ENCODE data around the gene HOXA10. TPM values are rescaled to one million over a fixed set of nuclear protein-coding genes. Genes with fewer than 3 reads are reported as not detected.

Gene HOXA10
- 14.2 TPM for total RNA-seq (ENCODE audit: insufficient read depth, low replicate concordance)

GRCh38 chr7:27173956-27174873 lies at the start of gene HOXA10:
TSS of gene HOXA10 (minus strand) at chr7:27174320. CDS start at chr7:27174306, 14 bp downstream.
- no peak for DNase-seq (ENCODE audit: low spot score)

- no peak for DNase-seq (ENCODE audit: low spot score)
Measured at GRCh38 chr7:27221201-27221797, 47.2 kb upstream of the HOXA10 start.

DNA sequence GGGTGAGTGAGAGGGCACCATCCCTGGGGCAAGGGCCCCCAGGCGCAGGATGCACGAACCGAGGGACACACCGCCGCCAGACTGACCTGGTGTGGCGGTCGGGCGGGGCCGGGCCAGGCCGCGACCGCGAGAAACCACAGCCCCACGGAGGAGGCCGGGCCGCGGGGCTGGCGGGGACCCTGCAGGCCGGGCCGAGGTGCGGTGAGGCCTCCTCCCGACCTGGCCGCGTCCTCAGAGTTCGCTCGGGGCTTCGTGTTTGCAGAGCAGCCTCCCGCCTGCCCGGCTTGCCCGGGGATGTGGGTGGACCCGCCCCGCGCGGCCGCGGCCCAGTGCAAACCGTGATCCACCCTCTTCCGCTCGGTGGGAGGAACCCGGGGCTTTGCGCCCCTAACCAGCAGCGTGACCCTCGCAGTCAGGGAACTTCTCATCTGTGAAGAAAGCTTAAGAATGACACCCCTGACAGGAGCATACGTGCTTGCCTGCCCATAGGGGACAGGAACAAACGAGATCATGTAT lies 46.4 kb upstream of the HOXA10 start:
- DNase-seq (ENCODE audit: low spot score): no peak

DNA sequence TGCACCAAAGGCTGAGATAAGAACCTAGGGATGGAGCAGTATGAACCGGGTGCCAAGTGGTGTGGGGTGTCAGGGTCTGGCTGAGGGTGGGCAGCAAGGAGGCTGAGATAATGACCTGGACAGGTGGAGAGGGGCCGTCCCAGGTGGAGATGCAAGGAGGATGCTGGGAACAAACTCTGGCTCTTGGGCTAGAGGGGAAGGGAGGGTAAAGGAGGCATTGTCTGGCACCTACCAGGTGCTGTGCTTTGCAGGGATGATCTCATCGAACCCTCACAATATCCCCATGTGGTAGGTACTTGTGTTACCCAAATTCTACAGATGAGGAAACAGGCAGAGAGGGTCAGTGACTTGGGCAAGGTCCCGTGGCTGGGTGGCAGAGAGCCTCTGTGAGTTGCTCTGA lies 45.7 kb upstream of the HOXA10 start:
- DNase-seq (ENCODE audit: low spot score): no peak

DNA sequence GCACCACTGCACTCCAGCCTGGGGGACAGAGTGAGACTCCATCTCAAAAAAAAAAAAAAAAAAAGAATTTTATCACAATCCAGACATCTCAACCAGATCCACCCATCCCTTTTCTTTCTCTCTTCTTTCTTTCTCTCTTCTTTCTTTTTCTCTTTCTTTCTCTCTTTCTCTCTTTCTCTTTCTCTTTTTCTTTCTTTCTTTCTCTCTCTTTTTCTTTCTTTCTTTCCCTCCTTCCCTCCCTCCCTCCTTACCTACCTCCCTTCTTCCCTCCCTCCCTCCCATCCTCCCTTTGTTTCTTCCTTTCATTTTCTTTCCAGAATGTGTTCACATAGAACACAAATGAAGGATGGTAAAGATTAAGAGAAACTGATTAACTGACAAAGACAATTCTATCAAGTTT lies 43.8 kb upstream of the HOXA10 start:
- DNase-seq (ENCODE audit: low spot score): no peak

DNA sequence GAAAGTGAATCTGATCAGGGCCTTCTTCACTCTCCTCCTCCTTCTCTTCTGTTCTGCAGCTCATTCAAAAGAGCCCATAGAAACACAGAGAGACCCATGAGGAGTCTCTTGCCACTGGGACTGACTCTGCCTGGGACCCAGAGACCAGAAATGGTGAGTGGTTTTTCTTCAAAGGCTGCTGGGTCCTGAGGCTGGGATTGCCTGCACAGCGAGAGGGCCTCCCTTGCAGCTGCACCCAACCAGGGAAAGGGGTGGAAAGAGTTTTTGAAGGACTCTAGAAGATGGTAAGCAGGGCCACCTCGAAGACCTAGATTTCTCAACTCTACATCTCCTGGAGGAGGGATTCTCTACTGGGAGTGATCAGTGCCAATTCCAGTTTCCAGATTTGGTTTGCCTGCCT lies 41.2 kb upstream of the HOXA10 start:
- DNase-seq (ENCODE audit: low spot score): no peak

DNA sequence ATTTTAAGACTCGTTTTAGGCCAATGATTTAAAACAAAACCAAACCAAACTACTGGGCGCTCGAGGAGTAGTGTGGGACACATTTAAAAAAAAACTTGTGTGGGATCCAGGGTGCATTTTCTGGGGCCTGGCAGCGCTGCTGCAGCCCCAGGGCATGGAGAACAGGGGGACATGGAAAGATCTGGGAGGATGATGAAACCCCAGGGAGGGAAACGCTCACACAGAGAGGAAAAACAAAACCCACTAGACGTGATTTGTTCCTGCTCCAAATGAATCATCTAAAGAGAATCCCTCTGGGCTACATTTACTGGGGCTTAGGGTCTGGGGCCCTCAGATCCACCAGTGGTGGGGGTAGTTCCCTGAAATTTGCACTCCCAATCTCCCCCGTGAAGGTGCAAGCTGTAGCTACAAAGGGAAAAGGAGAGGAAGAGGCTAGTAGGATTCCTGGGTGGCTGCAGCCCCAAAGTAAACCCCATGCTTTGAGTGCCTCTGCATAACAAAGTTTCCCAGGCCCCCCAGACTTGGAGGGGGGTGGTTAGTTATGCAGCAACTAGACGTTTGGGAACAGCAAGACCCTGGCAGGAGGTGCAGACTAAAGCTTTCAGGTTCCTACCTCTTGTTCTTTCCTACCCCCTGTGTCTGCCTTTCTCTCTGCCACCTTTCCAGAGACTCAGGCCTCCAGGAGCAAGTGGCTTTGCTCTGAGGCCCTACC lies 40.3 kb upstream of the HOXA10 start:
- DNase-seq (ENCODE audit: low spot score): no peak

- no peak for DNase-seq (ENCODE audit: low spot score)
Measured at GRCh38 chr7:27213433-27214238, 39.5 kb upstream of the HOXA10 start.

- no peak for DNase-seq (ENCODE audit: low spot score)
Measured at GRCh38 chr7:27212497-27213432, 38.6 kb upstream of the HOXA10 start.

DNA sequence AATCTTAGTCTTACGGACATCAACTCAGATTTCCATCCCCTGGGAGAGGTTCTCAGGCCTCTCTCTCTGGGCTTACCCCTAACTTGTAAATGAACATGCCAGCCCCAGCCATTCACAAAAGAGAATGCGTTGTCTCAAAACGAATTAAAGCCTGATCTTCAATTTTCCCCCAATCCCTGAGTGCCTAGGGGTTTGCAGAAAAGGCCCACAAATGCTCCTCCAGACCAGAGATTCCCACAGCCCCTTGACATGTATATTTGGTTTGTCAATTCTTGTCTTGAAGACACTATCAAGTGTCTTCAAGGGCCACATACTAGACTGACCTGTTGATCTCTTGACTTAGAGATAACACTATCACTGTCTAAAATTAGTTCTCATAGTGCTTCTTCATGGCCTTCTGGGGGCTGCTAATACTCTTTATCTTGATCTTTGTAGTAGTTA lies 37.7 kb upstream of the HOXA10 start:
- no peak for DNase-seq (ENCODE audit: low spot score)

DNA sequence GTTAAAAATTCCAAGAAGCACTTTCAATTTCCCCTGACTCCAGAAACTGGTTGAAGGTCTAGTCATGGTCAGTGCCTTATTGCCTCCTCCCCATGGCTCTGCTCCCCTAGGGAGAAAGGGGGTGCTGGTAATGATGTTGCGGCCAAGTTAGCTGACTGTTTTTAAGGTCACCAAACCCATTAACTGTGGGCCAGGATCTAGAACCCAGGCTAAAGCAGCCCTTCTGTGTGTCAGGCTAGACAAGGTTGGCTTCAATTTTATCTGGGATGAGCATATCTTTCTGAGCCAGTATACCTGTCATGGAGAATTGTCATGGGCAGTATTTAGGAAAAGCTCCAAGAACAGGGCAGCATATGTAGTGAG lies 36.9 kb upstream of the HOXA10 start:
- DNase-seq (ENCODE audit: low spot score): no peak

DNA sequence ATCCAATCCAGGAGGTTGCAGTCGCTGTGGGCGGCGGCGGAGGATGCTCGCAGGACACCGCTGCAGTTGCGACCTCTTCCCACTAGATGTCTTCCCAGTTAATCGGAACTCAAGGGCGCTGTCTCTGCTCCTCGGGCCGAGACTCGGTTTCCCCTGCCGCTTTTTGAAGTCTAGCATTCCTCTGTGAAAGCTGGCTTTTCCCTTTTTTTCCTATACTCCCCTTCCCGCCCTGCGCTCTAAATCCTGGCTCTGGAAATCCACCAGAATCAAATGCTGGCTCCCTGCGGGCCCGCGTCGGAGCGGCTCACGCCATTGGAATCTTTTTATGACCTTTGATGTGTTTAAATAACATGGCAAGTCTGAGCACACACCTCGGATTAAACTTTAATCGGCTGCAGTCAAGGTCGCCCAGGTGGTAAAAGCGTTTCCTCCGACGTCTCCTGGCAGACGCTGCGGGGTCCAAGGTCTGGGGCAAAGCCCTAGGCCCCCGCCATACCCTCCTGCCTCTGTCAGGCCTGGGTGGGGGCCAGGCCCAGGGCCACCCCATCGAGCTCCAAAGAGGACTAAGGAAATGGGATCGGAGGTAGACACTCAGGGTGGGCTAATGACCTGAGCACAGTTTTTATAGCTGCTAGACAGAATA lies 36.4 kb upstream of the HOXA10 start:
- DNase-seq (ENCODE audit: low spot score): peak; percentile 50

DNA sequence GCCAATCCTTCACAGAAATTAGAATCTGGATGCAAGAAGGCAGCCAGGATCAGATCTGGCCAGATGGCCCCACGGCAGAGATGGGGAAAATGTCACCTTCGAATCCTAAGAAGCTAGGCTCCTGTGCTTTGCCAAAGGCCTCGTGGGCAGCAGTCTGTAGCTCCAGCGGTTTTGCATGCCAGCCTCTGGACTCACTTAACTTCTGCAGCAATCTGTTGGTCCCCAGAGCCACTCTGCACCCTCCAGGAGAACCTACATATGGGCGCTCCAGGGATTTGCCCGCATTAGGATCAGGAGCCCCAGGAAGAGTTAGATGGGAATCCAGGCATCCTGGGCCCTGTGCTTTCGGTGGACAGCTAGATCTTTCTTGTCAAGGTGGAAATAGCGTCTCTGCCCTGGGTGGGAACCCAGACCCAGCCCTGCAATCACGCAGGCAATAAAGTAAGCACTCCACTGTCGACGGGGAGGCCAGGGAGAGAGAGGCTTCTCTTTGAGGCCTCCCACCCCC lies 35.9 kb upstream of the HOXA10 start:
- DNase-seq (ENCODE audit: low spot score): no peak

- no peak for DNase-seq (ENCODE audit: low spot score)
Measured at GRCh38 chr7:27208998-27209397, 34.9 kb upstream of the HOXA10 start.

GRCh38 chr7:27207348-27207985 lies 33.3 kb upstream of the HOXA10 start:
- DNase-seq (ENCODE audit: low spot score): no peak

DNA sequence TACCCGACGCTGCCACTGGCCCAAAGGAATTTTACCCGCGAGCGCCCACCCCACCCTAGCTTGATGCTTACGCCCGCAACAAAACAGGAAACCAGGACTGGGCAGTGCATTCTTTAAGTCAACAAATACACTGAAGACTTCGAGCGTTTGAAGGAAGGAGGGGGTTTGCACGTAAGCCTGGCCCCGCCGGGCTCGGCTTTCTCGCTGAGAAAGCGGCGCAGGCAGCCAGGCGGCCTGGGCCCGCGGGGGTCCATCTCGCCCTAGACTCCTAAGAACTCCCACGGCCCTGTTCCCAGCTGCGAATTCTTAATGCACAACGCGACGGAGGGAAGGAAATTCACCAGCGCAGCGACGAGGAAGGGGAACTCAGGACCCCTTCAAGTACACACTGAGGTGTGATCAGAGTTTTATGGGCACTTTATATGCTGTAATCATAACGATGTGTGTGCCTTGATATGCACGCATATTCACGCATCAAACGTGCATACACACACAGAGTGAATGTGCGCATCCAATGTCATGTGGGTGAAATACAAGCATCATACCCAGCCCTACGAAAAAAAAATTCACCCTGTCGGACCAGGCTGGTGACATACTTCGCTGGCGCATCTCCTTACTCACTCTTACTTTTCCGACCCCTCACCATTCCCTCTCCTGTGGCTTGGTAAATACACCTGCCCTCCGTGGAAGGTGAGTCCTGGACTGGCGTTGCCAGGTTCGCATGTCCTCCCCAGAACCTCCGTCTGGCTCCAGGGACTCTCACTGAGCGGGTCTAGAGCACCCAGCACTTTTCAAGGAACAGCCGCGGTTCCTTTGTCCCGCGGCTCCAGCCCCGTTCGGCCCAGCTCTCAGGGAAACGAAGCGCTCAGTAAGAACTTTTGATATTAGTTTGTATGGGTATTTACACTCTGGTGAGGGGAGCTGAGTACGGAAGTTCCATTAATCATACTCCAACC lies 31.5 kb upstream of the HOXA10 start:
- DNase-seq (ENCODE audit: low spot score): no peak

- peak; percentile 56 for DNase-seq (ENCODE audit: low spot score)
Measured at GRCh38 chr7:27204851-27205322, 30.8 kb upstream of the HOXA10 start.

Measured in umbilical cord (tissue), 2 donors.